T-cell (primary cell): ENCODE results near the gene TCP11. TPM values are rescaled to one million over a fixed set of nuclear protein-coding genes. Genes with fewer than 3 reads are reported as not detected.

Experiments
- ATAC-seq, 4 experiments: fragments of 200-7000 bp in 3 of 4; fragments of 150-1000 bp in 1 of 4; cut with Tn5 transposase; replicated peaks in 1 of 4; 1 replicate in 3 of 4; 2 replicates in 1 of 4; pipeline ENCODE4 v1.10.0; 2021; ENCODE audit warnings: moderate library complexity in 3 of 4, mild to moderate bottlenecking in 2 of 4, moderate number of reproducible peaks in 1 of 4
- CTCF ChIA-PET, 2 donors: fragments of 300-600 bp; sonication (Branson Sonifier 250); formaldehyde crosslinking; loops; one replicate each; lab custom pipeline; 2022; ENCODE audit warnings: antibody characterized with exemption in 2 of 2; lab: Charles Lee
- POLR2A ChIA-PET, 2 donors: fragments of 300-600 bp; sonication (Branson Sonifier 250); formaldehyde crosslinking; loops; one replicate each; lab custom pipeline; 2022; ENCODE audit warnings: antibody characterized with exemption in 2 of 2; lab: Charles Lee
- DNase-seq, 35 experiments: peaks; one replicate each; pipeline versions ENCODE4 v3.0.0 to v3.0.0-alpha.2; 2013 to 2023
- H3K27ac ChIP-seq: one replicate; pipeline ENCODE4 v1.5.1; 2013; ENCODE audit warnings: low read length
- H3K27me3 ChIP-seq, 2 experiments: replicated peaks in 1 of 2; 1 replicate in 1 of 2; 2 replicates in 1 of 2; pipeline versions ENCODE4 v1.6.1 to v1.7.0; 2013; ENCODE audit warnings: low read length in 1 of 2, mixed read lengths in 1 of 2; ENCODE audit not compliant: control insufficient read depth in 2 of 2, insufficient read depth in 2 of 2; ENCODE audit errors: extremely low read depth in 1 of 2
- H3K36me3 ChIP-seq, 2 donors: 1 replicate in 1 of 2; 2 replicates in 1 of 2; pipeline versions ENCODE4 v1.6.1 to v1.7.0; 2013; ENCODE audit warnings: low read length in 1 of 2; ENCODE audit not compliant: control insufficient read depth in 2 of 2, insufficient read depth in 1 of 2; ENCODE audit errors: extremely low read depth in 1 of 2
- H3K4me1 ChIP-seq, 2 experiments: 1 replicate in 1 of 2; 2 replicates in 1 of 2; pipeline versions ENCODE4 v1.6.1 to v1.7.0; 2013; ENCODE audit warnings: low read length in 2 of 2, mixed read lengths in 1 of 2; ENCODE audit not compliant: insufficient read depth in 2 of 2, control insufficient read depth in 1 of 2; ENCODE audit errors: extremely low read depth in 1 of 2
- H3K4me3 ChIP-seq, 2 donors: 1 replicate in 1 of 2; 2 replicates in 1 of 2; pipeline versions ENCODE4 v1.5.1 to v1.7.0; 2013; ENCODE audit warnings: mild to moderate bottlenecking in 2 of 2, low read length in 1 of 2, moderate library complexity in 1 of 2; ENCODE audit not compliant: control insufficient read depth in 1 of 2; ENCODE audit errors: extremely low read depth in 1 of 2
- H3K9me3 ChIP-seq: 2 replicates; pipeline ENCODE4 v1.7.0; 2013
- H3K27ac Mint-ChIP-seq, 2 donors: one replicate each; pipeline ENCODE4 v1.8.0; 2020 to 2021; ENCODE audit warnings: mild to moderate bottlenecking in 2 of 2, mixed read lengths in 2 of 2
- H3K27me3 Mint-ChIP-seq, 2 donors: one replicate each; pipeline ENCODE4 v1.8.0; 2021 to 2022; ENCODE audit warnings: mixed read lengths in 2 of 2
- H3K36me3 Mint-ChIP-seq: one replicate; pipeline ENCODE4 v1.8.0; 2021; ENCODE audit warnings: mixed read lengths
- H3K4me1 Mint-ChIP-seq, 3 donors: one replicate each; pipeline ENCODE4 v1.8.0; 2020 to 2022; ENCODE audit warnings: mixed read lengths in 3 of 3, mild to moderate bottlenecking in 1 of 3
- H3K4me3 Mint-ChIP-seq, 3 donors: one replicate each; pipeline ENCODE4 v1.8.0; 2020 to 2022; ENCODE audit warnings: mild to moderate bottlenecking in 3 of 3, mixed read lengths in 3 of 3, moderate library complexity in 3 of 3
- H3K9me3 Mint-ChIP-seq, 3 donors: one replicate each; pipeline ENCODE4 v1.8.0; 2020 to 2022; ENCODE audit warnings: mixed read lengths in 3 of 3
- WGBS: methylation state at CpG from one replicate; pipeline ENCODE4 v1.1.5; 2013; ENCODE audit warnings: missing lambda C conversion rate; ENCODE audit not compliant: insufficient coverage; 5-methylcytosine and 5-hydroxymethylcytosine counted together
- total RNA-seq, 35 experiments: library from RNA in 6 of 35; stranded (reverse) in 6 of 35; fragments of 120-200 nt in 1 of 35; gene quantifications; one replicate each; pipeline versions ENCODE4 v1.2.1 to v1.2.4 and lab custom pipeline; 2013 to 2026

TCP11 gene
- total RNA-seq (not detected), total RNA-seq (lab: John Stamatoyannopoulos, UW) (0 to 0.09 (median 0) reads per million in 29 experiments)
- total RNA-seq (2013): not detected

GRCh38 chr6:35141007-35141655 lies at the start of gene TCP11:
TCP11 (minus strand) TSS chr6:35141339; CDS start chr6:35140870, 469 bp downstream.
- H3K9me3 Mint-ChIP-seq: no peaks in the 10 kb centered on the region
- Histone ChIP-seq H3K27me3 (peaks cover 0 to 16% of the 10 kb centered on the region in 2 experiments), H3K4me3 (no peak within 1 kb of the TSS), H3K9me3 (no peaks in the 10 kb centered on the region), H3K4me1 (peaks cover 0 to 18% of the 10 kb centered on the region in 2 experiments), H3K27ac (no peak within 1 kb of the TSS), H3K36me3 (no peaks in the 10 kb centered on the region)
- peaks cover 12 to 17% (median 13%) of the 10 kb centered on the region in 3 donors for H3K4me1 Mint-ChIP-seq
- ChIA-PET CTCF (interaction anchor here in 1 of 2 donors (1.9 kb wide), 1 partner anchor 154 kb away, joined by 14 read pairs; no protein-coding TSS in a partner anchor), POLR2A (no interaction called here)
- peak in 25 of 35 experiments; percentile 8 to 40 (median 26) for DNase-seq
- peak; percentile 48 to 66 (median 58) for ATAC-seq
- peaks cover 20% of the 10 kb centered on the region in 2 donors for H3K27me3 Mint-ChIP-seq
- no peaks in the 10 kb centered on the region for H3K36me3 Mint-ChIP-seq
- peak within 1 kb of the TSS in 1 of 2 donors; percentile 20 for H3K27ac Mint-ChIP-seq
- 21% methylated on average over 69 of the region's 69 CpGs for WGBS
- H3K4me3 Mint-ChIP-seq: peak within 1 kb of the TSS; percentile 1 to 56 (median 32)

GRCh38 chr6:35190306-35190705 lies 49.2 kb upstream of the TCP11 start:
- no peak overlapping the region for H3K4me3 ChIP-seq
- no peaks in the 10 kb centered on the region for H3K9me3 ChIP-seq
- DNase-seq: no peak
- Mint-ChIP-seq H3K27me3 (peaks cover 3 to 19% of the 10 kb centered on the region in 2 donors), H3K27ac (no peak overlapping the region), H3K4me3 (no peak overlapping the region), H3K4me1 (peaks cover 0 to 6% (median 6%) of the 10 kb centered on the region in 3 donors), H3K36me3 (no peaks in the 10 kb centered on the region), H3K9me3 (no peaks in the 10 kb centered on the region)
- H3K27me3 ChIP-seq: peaks cover 0 to 20% of the 10 kb centered on the region in 2 experiments
- ChIA-PET CTCF (no interaction called here), POLR2A (no interaction called here)
- H3K4me1 ChIP-seq: peaks cover 0 to 22% of the 10 kb centered on the region in 2 experiments
- no peak overlapping the region for H3K27ac ChIP-seq
- ATAC-seq: no peak
- no peaks in the 10 kb centered on the region for H3K36me3 ChIP-seq

- DNase-seq (no peak), ATAC-seq (no peak)
- Mint-ChIP-seq H3K9me3 (no peaks in the 10 kb centered on the region), H3K4me3 (no peak overlapping the region), H3K27me3 (peaks cover 10 to 23% of the 10 kb centered on the region in 2 donors), H3K4me1 (peaks cover 0 to 6% (median 1%) of the 10 kb centered on the region in 3 donors), H3K36me3 (no peaks in the 10 kb centered on the region), H3K27ac (no peak overlapping the region)
- Histone ChIP-seq H3K4me3 (no peak overlapping the region), H3K4me1 (peaks cover 0 to 20% of the 10 kb centered on the region in 2 experiments), H3K36me3 (no peaks in the 10 kb centered on the region), H3K27ac (no peak overlapping the region), H3K27me3 (peaks cover 0 to 21% of the 10 kb centered on the region in 2 experiments), H3K9me3 (no peaks in the 10 kb centered on the region)
- WGBS: 82% methylated on average over 1 of the region's 3 CpGs
- POLR2A ChIA-PET: no interaction called here
- CTCF ChIA-PET: no interaction called here
Observed at GRCh38 chr6:35188886-35189285, 47.7 kb upstream of the TCP11 start.

- DNase-seq (no peak), ATAC-seq (no peak)
- no peak overlapping the region for H3K4me3 ChIP-seq
- H3K9me3 Mint-ChIP-seq: no peaks in the 10 kb centered on the region
- POLR2A ChIA-PET: no interaction called here
- no peak overlapping the region for H3K27ac Mint-ChIP-seq
- H3K27me3 Mint-ChIP-seq: peaks cover 19 to 32% of the 10 kb centered on the region in 2 donors
- CTCF ChIA-PET: no interaction called here
- H3K36me3 Mint-ChIP-seq: no peaks in the 10 kb centered on the region
- peaks cover 0 to 23% of the 10 kb centered on the region in 2 experiments for H3K27me3 ChIP-seq
- H3K9me3 ChIP-seq: no peaks in the 10 kb centered on the region
- H3K36me3 ChIP-seq: no peaks in the 10 kb centered on the region
- H3K27ac ChIP-seq: no peak overlapping the region
- H3K4me1 Mint-ChIP-seq: peaks cover 0 to 6% (median 2%) of the 10 kb centered on the region in 3 donors
- H3K4me1 ChIP-seq: peaks cover 0 to 10% of the 10 kb centered on the region in 2 experiments
- WGBS: 88% methylated on average over 1 of the region's 2 CpGs
- H3K4me3 Mint-ChIP-seq: no peak overlapping the region
Observed at GRCh38 chr6:35186571-35186970, 45.4 kb upstream of the TCP11 start.

GRCh38 chr6:35185971-35186370 lies 44.8 kb upstream of the TCP11 start:
- POLR2A ChIA-PET: interaction anchor here in 1 of 2 donors (0.6 kb wide), 1 partner anchor 457 kb away, joined by 3 read pairs; no protein-coding TSS in a partner anchor
- peaks cover 0 to 4% of the 10 kb centered on the region in 2 experiments for H3K4me1 ChIP-seq
- no peaks in the 10 kb centered on the region for H3K36me3 ChIP-seq
- no peak overlapping the region for H3K27ac ChIP-seq
- CTCF ChIA-PET: no interaction called here
- H3K4me3 ChIP-seq: no peak overlapping the region
- H3K9me3 Mint-ChIP-seq: no peaks in the 10 kb centered on the region
- ATAC-seq (no peak), DNase-seq (no peak)
- H3K27me3 ChIP-seq: peaks cover 0 to 26% of the 10 kb centered on the region in 2 experiments
- peaks cover 0 to 2% (median 0%) of the 10 kb centered on the region in 3 donors for H3K4me1 Mint-ChIP-seq
- H3K4me3 Mint-ChIP-seq: no peak overlapping the region
- H3K36me3 Mint-ChIP-seq: no peaks in the 10 kb centered on the region
- no peaks in the 10 kb centered on the region for H3K9me3 ChIP-seq
- no peak overlapping the region for H3K27ac Mint-ChIP-seq
- peaks cover 21 to 27% of the 10 kb centered on the region in 2 donors for H3K27me3 Mint-ChIP-seq
- WGBS: no CpG with 5 or more reads among the region's 1 CpG

- Histone ChIP-seq H3K4me3 (no peak overlapping the region), H3K9me3 (no peaks in the 10 kb centered on the region), H3K4me1 (no peaks in the 10 kb centered on the region), H3K27me3 (peaks cover 0 to 26% of the 10 kb centered on the region in 2 experiments), H3K36me3 (no peaks in the 10 kb centered on the region), H3K27ac (no peak overlapping the region)
- DNase-seq (no peak), ATAC-seq (no peak)
- POLR2A ChIA-PET: no interaction called here
- Mint-ChIP-seq H3K4me1 (peaks cover 0 to 2% (median 0%) of the 10 kb centered on the region in 3 donors), H3K27me3 (peaks cover 21 to 24% of the 10 kb centered on the region in 2 donors), H3K36me3 (no peaks in the 10 kb centered on the region), H3K9me3 (no peaks in the 10 kb centered on the region), H3K4me3 (no peak overlapping the region), H3K27ac (no peak overlapping the region)
- WGBS: 63% methylated on average over 1 of the region's 6 CpGs
- CTCF ChIA-PET: no interaction called here
Observed at GRCh38 chr6:35185302-35185681, 44.2 kb upstream of the TCP11 start.
